ENCODE measurements around the gene SBNO2.

GRCh38 chr19:1163283-1163933 lies 10.7 kb downstream of the SBNO2 start:
- TF ChIP-seq EZH2 (IDR thresholded peaks at IDR 0.05; ENCODE audit: borderline replicate concordance, insufficient read depth, low read depth, low read length, poor library complexity, severe bottlenecking), result no peak
- no peak for TF ChIP-seq CTCF (IDR thresholded peaks at IDR 0.05)
